Activated naive CD8-positive, alpha-beta T cell treated with anti-CD3 and anti-CD28 coated beads, Interleukin-2, amount 10 ng/mL, durations not matched to agents 7 days and 5 days (primary cell): ENCODE data around the gene SAXO1. TPM values are rescaled to one million over a fixed set of nuclear protein-coding genes. Genes with fewer than 3 reads are reported as not detected.
"Not testable (repeated sequence)": the region's sequence is repeated elsewhere in the genome, so short reads cannot be mapped to it uniquely, and the experiment has no call there.

Source experiments
- ATAC-seq: fragments of 150-1000 bp; cut with Tn5 transposase; one replicate; pipeline ENCODE4 v1.10.0; 2021; ENCODE audit warnings: low read depth, moderate library complexity
- POLR2A ChIA-PET: fragments of 350-600 bp; sonication (Branson Sonifier 250); formaldehyde crosslinking; loops from one replicate; lab custom pipeline; 2021; ENCODE audit warnings: antibody characterized with exemption; lab: Charles Lee
- DNase-seq: peaks from one replicate; pipeline ENCODE4 v3.0.0; 2021
- H3K27ac Mint-ChIP-seq: one replicate; pipeline ENCODE4 v1.8.0; 2022; ENCODE audit warnings: mild to moderate bottlenecking, mixed read lengths
- H3K27me3 Mint-ChIP-seq: one replicate; pipeline ENCODE4 v1.8.0; 2022; ENCODE audit warnings: mild to moderate bottlenecking, moderate library complexity, mixed read lengths
- H3K36me3 Mint-ChIP-seq: one replicate; pipeline ENCODE4 v1.8.0; 2021; ENCODE audit warnings: mild to moderate bottlenecking, mixed read lengths
- H3K4me1 Mint-ChIP-seq: one replicate; pipeline ENCODE4 v1.8.0; 2021; ENCODE audit warnings: mixed read lengths
- H3K4me3 Mint-ChIP-seq: one replicate; pipeline ENCODE4 v1.8.0; 2022; ENCODE audit warnings: mild to moderate bottlenecking, moderate library complexity, mixed read lengths
- H3K9me3 Mint-ChIP-seq: one replicate; pipeline ENCODE4 v1.8.0; 2021; ENCODE audit warnings: mixed read lengths
- total RNA-seq, 2 experiments: library from RNA; stranded (reverse); gene quantifications; one replicate each; pipeline ENCODE4 v1.2.3, GENCODE V29; 2021

SAXO1 gene
- total RNA-seq, 2 experiments from 2014 or later, result 0.42 to 0.43 TPM

GRCh38 chr9:19027825-19028224 is 5.2 kb downstream of the SAXO1 start:
- peaks cover 8% of the 10 kb centered on the region for H3K4me1 Mint-ChIP-seq
- H3K36me3 Mint-ChIP-seq, result no peaks in the 10 kb centered on the region
- no peak overlapping the region for H3K27ac Mint-ChIP-seq
- H3K9me3 Mint-ChIP-seq, result no peaks in the 10 kb centered on the region
- POLR2A ChIA-PET, result no interaction called here
- H3K27me3 Mint-ChIP-seq, result no peaks in the 10 kb centered on the region
- no peak for ATAC-seq
- no peak for DNase-seq
- no peak overlapping the region for H3K4me3 Mint-ChIP-seq

DNA sequence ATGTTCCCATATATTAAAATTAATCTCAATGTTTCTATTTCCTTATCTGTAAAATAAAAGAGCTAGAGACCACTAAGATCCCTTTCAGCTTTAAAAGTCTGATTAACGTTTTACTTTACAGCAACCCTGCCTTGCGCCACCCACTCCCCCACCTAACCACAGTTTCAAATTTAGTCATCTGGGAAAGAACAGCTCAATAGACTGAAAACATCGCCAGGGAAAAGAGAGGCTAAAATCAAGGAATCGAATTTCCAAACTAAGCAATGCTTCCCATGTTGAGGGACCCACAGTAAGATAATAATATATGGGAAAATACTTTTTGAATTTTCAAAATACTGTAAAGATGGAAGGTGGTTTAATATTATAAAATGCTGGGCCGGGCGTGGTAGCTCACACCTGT is 6.6 kb downstream of the SAXO1 start:
- ATAC-seq (no peak), DNase-seq (no peak)
- H3K4me3 Mint-ChIP-seq, result no peak overlapping the region
- POLR2A ChIA-PET, result no interaction called here
- no peaks in the 10 kb centered on the region for H3K36me3 Mint-ChIP-seq
- no peaks in the 10 kb centered on the region for H3K9me3 Mint-ChIP-seq
- no peaks in the 10 kb centered on the region for H3K27me3 Mint-ChIP-seq
- peaks cover 8% of the 10 kb centered on the region for H3K4me1 Mint-ChIP-seq
- no peak overlapping the region for H3K27ac Mint-ChIP-seq

DNA sequence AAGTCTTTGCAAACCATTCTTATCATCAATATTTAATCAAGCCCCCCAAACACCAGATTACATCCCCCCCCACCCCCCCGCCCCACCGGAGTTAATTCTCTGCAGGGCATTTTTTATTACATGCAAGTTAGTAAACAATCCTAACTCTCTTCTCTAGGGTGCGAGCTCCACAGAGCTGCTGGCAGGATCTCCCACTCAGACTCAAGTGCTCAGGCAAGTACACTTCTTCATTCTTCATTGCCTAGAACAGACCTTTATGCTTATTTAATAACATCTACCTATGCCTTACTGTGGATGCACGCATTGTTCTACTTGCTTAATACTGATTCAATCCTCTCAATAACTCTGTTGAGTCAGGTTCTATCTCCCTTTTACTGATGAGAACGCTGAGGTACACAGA is 9.9 kb downstream of the SAXO1 start:
- H3K9me3 Mint-ChIP-seq, result no peaks in the 10 kb centered on the region
- DNase-seq, result no peak
- H3K27ac Mint-ChIP-seq, result no peak overlapping the region
- no peak overlapping the region for H3K4me3 Mint-ChIP-seq
- H3K27me3 Mint-ChIP-seq, result no peaks in the 10 kb centered on the region
- ATAC-seq, result no peak
- POLR2A ChIA-PET, result no interaction called here
- peaks cover 8% of the 10 kb centered on the region for H3K4me1 Mint-ChIP-seq
- no peaks in the 10 kb centered on the region for H3K36me3 Mint-ChIP-seq

DNA sequence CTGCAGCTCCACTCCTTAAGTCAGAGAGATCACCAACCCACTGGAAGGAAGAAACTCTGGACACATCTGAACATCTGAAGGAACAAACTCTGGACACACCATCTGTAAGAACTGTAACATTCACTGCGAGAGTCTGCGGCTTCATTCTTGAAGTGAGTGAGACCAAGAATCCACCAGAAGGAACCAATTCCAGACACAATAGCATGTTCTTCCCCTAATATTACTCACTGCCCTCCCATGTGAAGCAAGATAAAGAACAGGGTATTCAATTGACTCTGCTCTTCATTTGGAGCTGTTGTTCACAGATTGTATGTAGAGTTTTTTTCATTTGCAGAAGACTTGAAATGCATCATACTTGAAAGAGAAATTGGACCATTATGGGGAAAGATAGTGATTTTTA is 10.8 kb downstream of the SAXO1 start:
- no peaks in the 10 kb centered on the region for H3K9me3 Mint-ChIP-seq
- POLR2A ChIA-PET, result no interaction called here
- no peak overlapping the region for H3K4me3 Mint-ChIP-seq
- ATAC-seq, result no peak
- H3K4me1 Mint-ChIP-seq, result peaks cover 8% of the 10 kb centered on the region
- no peak for DNase-seq
- no peaks in the 10 kb centered on the region for H3K36me3 Mint-ChIP-seq
- no peaks in the 10 kb centered on the region for H3K27me3 Mint-ChIP-seq
- H3K27ac Mint-ChIP-seq, result no peak overlapping the region

DNA sequence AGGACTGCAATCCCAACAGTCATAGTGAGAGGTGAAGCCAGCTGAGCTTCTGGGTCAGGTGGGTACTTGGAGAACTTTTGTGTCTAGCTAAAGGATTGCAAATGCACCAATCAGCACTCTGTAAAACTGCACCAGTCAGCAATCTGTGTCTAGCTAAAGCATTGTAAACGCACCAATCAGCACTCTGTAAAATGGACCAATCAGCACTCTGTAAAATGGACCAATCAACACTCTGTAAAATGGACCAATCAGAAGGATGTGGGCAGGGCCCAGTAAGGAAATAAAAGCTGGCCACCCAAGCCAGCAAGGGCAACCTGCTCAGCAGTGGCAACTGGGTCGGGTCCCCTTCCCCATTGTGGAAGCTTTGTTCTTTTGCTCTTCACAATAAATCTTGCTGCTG is 11.4 kb downstream of the SAXO1 start:
- H3K9me3 Mint-ChIP-seq, ATAC-seq, H3K4me3 Mint-ChIP-seq, POLR2A ChIA-PET, H3K36me3 Mint-ChIP-seq, H3K27ac Mint-ChIP-seq, H3K27me3 Mint-ChIP-seq, H3K4me1 Mint-ChIP-seq, DNase-seq: not testable (repeated sequence)

- POLR2A ChIA-PET, result no interaction called here
- no peak for ATAC-seq
- H3K36me3 Mint-ChIP-seq, result no peaks in the 10 kb centered on the region
Measured at GRCh38 chr9:19020886-19021455, 12.0 kb downstream of the SAXO1 start.

GRCh38 chr9:19018201-19018600 is 14.8 kb downstream of the SAXO1 start:
- Mint-ChIP-seq H3K27ac (no peak overlapping the region), H3K4me1 (peaks cover 3% of the 10 kb centered on the region), H3K36me3 (no peaks in the 10 kb centered on the region), H3K4me3 (no peak overlapping the region), H3K27me3 (no peaks in the 10 kb centered on the region), H3K9me3 (no peaks in the 10 kb centered on the region)
- POLR2A ChIA-PET, result no interaction called here
- no peak for DNase-seq
- no peak for ATAC-seq

More at GRCh38 chr9:19020886-19021455, 12.0 kb downstream of the SAXO1 start:
- peaks cover 3% of the 10 kb centered on the region for H3K4me1 Mint-ChIP-seq
- DNase-seq, result no peak
- no peaks in the 10 kb centered on the region for H3K27me3 Mint-ChIP-seq
- H3K27ac Mint-ChIP-seq, result no peak overlapping the region
- H3K4me3 Mint-ChIP-seq, result no peak overlapping the region
- H3K9me3 Mint-ChIP-seq, result no peaks in the 10 kb centered on the region

GRCh38 chr9:19009391-19009965 is 23.5 kb downstream of the SAXO1 start:
- DNase-seq (no peak), ATAC-seq (no peak)
- Mint-ChIP-seq H3K27me3 (no peaks in the 10 kb centered on the region), H3K36me3 (no peaks in the 10 kb centered on the region), H3K4me3 (no peak overlapping the region), H3K9me3 (no peaks in the 10 kb centered on the region), H3K4me1 (no peaks in the 10 kb centered on the region), H3K27ac (no peak overlapping the region)
- POLR2A ChIA-PET, result no interaction called here

DNA sequence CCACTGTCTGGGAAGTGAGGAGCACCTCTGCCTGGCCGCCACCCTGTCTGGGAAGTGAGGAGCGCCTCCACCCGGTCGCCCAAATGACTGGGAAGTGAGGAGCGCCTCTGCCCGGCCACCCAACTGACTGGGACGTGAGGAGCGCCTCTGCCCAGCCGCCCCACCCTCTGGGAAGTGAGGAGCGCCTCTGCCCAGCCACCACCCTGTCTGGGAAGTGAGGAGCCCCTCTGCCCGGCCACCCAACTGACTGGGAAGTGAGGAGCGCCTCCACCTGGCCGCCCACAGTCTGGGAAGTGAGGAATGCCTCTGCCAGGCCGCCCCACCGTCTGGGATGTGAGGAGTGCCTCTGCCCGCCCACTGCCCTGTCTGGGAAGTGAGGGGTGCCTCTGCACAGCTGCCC is 32.9 kb downstream of the SAXO1 start:
- no peak overlapping the region for H3K4me3 Mint-ChIP-seq
- no peak overlapping the region for H3K27ac Mint-ChIP-seq
- peaks cover 2% of the 10 kb centered on the region for H3K36me3 Mint-ChIP-seq
- DNase-seq, result no peak
- no peaks in the 10 kb centered on the region for H3K4me1 Mint-ChIP-seq
- H3K27me3 Mint-ChIP-seq, result no peaks in the 10 kb centered on the region
- POLR2A ChIA-PET, result no interaction called here
- peaks cover 7% of the 10 kb centered on the region for H3K9me3 Mint-ChIP-seq
- no peak for ATAC-seq

GRCh38 chr9:18999173-18999785 is 33.7 kb downstream of the SAXO1 start:
- H3K4me1 Mint-ChIP-seq, result no peaks in the 10 kb centered on the region
- H3K36me3 Mint-ChIP-seq, result peaks cover 2% of the 10 kb centered on the region
- no peak for DNase-seq
- POLR2A ChIA-PET, result no interaction called here
- no peak overlapping the region for H3K27ac Mint-ChIP-seq
- H3K27me3 Mint-ChIP-seq, result no peaks in the 10 kb centered on the region
- ATAC-seq, result no peak
- H3K9me3 Mint-ChIP-seq, result peaks cover 7% of the 10 kb centered on the region
- no peak overlapping the region for H3K4me3 Mint-ChIP-seq

GRCh38 chr9:18997151-18997550 is 35.9 kb downstream of the SAXO1 start:
- Mint-ChIP-seq H3K4me3 (no peak overlapping the region), H3K9me3 (peaks cover 7% of the 10 kb centered on the region), H3K27me3 (peaks cover 3% of the 10 kb centered on the region), H3K27ac (no peak overlapping the region), H3K4me1 (no peaks in the 10 kb centered on the region), H3K36me3 (peaks cover 2% of the 10 kb centered on the region)
- POLR2A ChIA-PET, result no interaction called here
- ATAC-seq (no peak), DNase-seq (no peak)

DNA sequence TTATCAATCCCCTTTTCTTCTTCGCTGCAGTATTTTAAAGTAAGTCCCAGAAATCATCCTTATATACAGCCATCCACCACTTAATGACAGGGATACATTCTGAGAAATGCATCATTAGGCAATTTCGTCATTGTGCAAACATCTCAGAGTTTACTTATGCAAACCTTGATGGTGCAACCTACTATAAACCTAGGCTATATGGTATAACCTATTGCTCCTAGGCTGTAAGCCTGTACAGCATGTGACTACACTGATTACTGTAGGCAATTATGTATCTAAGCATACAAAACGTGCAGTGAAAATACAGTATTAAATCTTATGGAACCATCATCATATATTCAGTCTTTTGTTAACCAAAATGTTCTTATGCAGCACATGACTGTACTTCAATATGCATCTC is 36.8 kb downstream of the SAXO1 start:
- H3K9me3 Mint-ChIP-seq, result peaks cover 4% of the 10 kb centered on the region
- H3K27ac Mint-ChIP-seq, result no peak overlapping the region
- no peak for ATAC-seq
- H3K4me1 Mint-ChIP-seq, result no peaks in the 10 kb centered on the region
- DNase-seq, result no peak
- POLR2A ChIA-PET, result no interaction called here
- H3K36me3 Mint-ChIP-seq, result peaks cover 2% of the 10 kb centered on the region
- peaks cover 3% of the 10 kb centered on the region for H3K27me3 Mint-ChIP-seq
- no peak overlapping the region for H3K4me3 Mint-ChIP-seq

DNA sequence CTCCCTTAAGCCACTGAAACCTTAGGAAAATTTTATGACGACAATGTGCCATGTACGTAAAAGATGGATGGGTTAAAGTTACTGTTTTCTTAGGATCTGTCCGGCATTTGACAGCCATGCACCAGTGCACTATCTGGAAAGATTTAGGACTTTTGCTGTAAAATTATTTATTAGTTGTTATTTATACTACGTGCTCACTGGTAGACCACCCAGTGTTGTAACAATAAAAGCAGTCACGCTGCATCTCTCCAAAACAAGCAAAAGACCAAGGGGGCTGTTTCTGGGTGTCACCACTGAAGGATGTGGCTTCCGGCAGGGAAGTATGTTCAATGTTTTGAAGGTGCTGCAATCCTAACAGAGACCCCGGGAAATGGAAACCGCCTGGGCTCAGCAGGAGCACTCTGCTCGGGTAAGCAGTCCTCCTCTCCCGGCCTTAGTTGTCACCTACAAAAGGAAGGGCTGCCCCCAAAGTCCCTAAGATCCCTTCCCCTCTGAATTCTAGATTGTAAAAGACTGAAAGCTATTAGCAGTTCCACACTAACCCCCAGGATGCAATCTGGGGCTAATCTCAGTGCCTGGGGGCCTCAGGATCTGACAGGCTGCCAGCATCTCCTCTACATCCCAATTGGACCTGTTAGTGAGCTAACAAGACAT is 38.6 kb downstream of the SAXO1 start:
- Mint-ChIP-seq H3K9me3 (no peaks in the 10 kb centered on the region), H3K27ac (no peak overlapping the region), H3K36me3 (peaks cover 2% of the 10 kb centered on the region), H3K4me1 (no peaks in the 10 kb centered on the region), H3K27me3 (peaks cover 3% of the 10 kb centered on the region), H3K4me3 (no peak overlapping the region)
- POLR2A ChIA-PET, result no interaction called here
- ATAC-seq (no peak), DNase-seq (no peak)

- POLR2A ChIA-PET, DNase-seq, H3K4me1 Mint-ChIP-seq, ATAC-seq, H3K9me3 Mint-ChIP-seq, H3K27ac Mint-ChIP-seq, H3K27me3 Mint-ChIP-seq, H3K4me3 Mint-ChIP-seq, H3K36me3 Mint-ChIP-seq: not testable (repeated sequence)
Measured at GRCh38 chr9:18991197-18991596, 41.8 kb downstream of the SAXO1 start.
